GM12875 (cell line): Measurements from ENCODE around the gene AGAP3.

Experiments
- H3K4me3 ChIP-seq: one replicate; pipeline ENCODE4 v1.5.1; 2011; ENCODE audit warnings: low read depth, low read length, control low read depth
- TF ChIP-seq, protein P1 (sequence below): IDR thresholded peaks from 2 replicates; pipeline ENCODE4 v1.5.1; 2011; ENCODE audit warnings: low read depth, mild to moderate bottlenecking, control low read depth, inconsistent platforms, low read length, moderate library complexity, borderline replicate concordance; ENCODE audit not compliant: insufficient read depth

Gene AGAP3

GRCh38 chr7:151086802-151087244 is 548 bp downstream of the AGAP3 start:
- peak overlapping the region; percentile 73 for H3K4me3 ChIP-seq

GRCh38 chr7:151087245-151088018 is 1.2 kb downstream of the AGAP3 start:
- peak overlapping the region; percentile 73 for H3K4me3 ChIP-seq
- TF ChIP-seq, protein P1, sequence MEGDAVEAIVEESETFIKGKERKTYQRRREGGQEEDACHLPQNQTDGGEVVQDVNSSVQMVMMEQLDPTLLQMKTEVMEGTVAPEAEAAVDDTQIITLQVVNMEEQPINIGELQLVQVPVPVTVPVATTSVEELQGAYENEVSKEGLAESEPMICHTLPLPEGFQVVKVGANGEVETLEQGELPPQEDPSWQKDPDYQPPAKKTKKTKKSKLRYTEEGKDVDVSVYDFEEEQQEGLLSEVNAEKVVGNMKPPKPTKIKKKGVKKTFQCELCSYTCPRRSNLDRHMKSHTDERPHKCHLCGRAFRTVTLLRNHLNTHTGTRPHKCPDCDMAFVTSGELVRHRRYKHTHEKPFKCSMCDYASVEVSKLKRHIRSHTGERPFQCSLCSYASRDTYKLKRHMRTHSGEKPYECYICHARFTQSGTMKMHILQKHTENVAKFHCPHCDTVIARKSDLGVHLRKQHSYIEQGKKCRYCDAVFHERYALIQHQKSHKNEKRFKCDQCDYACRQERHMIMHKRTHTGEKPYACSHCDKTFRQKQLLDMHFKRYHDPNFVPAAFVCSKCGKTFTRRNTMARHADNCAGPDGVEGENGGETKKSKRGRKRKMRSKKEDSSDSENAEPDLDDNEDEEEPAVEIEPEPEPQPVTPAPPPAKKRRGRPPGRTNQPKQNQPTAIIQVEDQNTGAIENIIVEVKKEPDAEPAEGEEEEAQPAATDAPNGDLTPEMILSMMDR, result peak; percentile 41; the same call in 1 of the 2 replicates

More at GRCh38 chr7:151086802-151087244, 548 bp downstream of the AGAP3 start:
- TF ChIP-seq, protein P1, result no peak

- peak overlapping the region; percentile 73 for H3K4me3 ChIP-seq
- TF ChIP-seq, protein P1, result no peak
Measured at GRCh38 chr7:151088019-151088855, 2.0 kb downstream of the AGAP3 start.

DNA sequence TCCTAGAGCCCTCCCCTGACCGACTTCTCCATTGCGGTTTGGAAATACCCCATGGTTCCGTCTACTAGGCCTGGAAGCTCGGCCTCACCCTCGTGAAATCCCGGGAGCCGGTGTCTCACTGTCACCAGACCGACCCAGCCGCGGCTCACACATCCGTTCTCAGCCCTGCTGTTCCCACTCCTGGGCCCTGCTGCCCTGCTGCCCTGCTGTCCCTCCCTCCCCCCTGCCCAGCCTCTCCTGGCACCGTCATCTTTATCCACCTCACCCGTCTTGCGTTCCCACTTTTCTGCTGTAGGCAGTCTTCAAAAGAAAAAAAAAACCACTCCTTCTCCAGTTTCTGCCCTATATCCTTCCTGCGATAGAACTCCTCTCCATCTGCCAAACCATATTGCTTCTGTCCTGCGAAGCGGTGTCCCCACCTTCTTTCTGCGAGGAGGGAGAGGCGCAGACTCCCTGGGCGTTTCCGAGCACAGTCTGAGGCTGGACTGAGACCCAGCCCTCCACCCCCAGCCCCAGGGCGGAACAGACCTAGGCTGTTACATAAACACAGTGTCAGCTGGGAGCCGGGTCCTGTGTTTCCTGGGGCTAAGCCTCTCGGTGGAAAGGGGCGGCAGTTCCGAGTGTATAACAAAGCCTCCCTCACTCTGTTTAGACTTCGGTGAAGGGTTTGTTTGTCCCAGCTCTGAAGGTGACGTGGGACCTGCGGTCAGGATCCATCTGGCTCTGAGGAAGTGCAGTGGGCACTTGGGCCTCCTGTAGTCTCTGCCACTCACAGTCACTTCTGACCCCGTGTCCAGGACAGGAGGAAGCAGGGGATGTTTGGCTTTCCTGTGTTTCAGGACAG is 2.8 kb downstream of the AGAP3 start:
- TF ChIP-seq, protein P1, result no peak
- peak overlapping the region; percentile 33 for H3K4me3 ChIP-seq

- TF ChIP-seq, protein P1, result no peak
- H3K4me3 ChIP-seq, result no peak overlapping the region
Measured at GRCh38 chr7:151089893-151090730, 3.8 kb downstream of the AGAP3 start.

DNA sequence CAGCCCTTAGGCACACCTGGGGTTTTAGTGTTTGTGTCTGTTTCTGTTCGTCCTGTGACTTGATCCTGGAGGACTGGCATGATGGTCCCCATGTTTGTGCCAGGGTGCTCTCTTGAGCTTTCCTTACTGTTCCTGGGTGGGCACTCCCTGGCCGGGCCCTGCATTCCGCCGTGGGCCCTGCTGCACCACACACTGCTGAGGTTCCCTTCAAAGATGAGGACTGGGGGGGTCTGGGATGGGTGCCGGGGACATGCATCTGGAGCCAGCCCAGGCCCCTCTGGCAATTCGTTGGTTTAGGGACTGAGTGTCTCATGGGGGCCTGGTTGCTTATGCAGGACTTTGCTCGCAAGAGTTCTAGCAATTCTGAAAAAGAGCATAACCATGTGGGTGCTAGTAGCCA is 4.7 kb downstream of the AGAP3 start:
- TF ChIP-seq, protein P1, result no peak
- no peak overlapping the region for H3K4me3 ChIP-seq
